ENCODE measurements around the gene B4GALT4. TPM values are rescaled to one million over a fixed set of nuclear protein-coding genes. Genes with fewer than 3 reads are reported as not detected.

The B4GALT4 gene
- total RNA-seq, 1 donor from 2014 or later, result 12.1 TPM

DNA sequence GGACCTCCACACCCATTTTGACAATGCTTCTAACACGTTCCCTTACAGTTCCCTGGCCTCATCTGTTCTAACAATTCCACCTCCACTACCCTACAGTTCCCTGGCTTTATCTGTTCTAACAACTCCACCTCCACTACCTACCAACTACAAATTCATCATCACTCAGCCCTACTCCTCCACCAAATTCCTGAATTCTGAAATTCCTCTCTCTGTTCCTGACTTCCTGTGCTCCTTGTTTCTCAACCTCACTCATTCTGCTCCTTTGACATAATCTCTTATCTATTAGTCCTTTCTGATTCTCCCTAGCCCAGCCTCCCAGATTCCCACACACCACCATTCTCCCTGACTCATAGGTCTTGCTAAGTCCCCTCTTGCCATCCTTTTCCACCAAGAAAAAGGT is 44.8 kb downstream of the B4GALT4 start:
- Mint-ChIP-seq H3K27me3 (ENCODE audit: low read depth) (peaks cover 4% of the 10 kb centered on the region), H3K9me3 (no peaks in the 10 kb centered on the region), H3K4me1 (no peaks in the 10 kb centered on the region), H3K27ac (ENCODE audit: unreplicated experiment) (no peak overlapping the region), H3K36me3 (ENCODE audit: low read depth) (no peaks in the 10 kb centered on the region), H3K4me3 (no peak overlapping the region)
- TF ChIP-seq, protein P1, sequence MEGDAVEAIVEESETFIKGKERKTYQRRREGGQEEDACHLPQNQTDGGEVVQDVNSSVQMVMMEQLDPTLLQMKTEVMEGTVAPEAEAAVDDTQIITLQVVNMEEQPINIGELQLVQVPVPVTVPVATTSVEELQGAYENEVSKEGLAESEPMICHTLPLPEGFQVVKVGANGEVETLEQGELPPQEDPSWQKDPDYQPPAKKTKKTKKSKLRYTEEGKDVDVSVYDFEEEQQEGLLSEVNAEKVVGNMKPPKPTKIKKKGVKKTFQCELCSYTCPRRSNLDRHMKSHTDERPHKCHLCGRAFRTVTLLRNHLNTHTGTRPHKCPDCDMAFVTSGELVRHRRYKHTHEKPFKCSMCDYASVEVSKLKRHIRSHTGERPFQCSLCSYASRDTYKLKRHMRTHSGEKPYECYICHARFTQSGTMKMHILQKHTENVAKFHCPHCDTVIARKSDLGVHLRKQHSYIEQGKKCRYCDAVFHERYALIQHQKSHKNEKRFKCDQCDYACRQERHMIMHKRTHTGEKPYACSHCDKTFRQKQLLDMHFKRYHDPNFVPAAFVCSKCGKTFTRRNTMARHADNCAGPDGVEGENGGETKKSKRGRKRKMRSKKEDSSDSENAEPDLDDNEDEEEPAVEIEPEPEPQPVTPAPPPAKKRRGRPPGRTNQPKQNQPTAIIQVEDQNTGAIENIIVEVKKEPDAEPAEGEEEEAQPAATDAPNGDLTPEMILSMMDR (conservative IDR thresholded peaks at IDR 0.05), result no peak
- DNase-seq (ENCODE audit: low read depth, low spot score), result no peak

DNA sequence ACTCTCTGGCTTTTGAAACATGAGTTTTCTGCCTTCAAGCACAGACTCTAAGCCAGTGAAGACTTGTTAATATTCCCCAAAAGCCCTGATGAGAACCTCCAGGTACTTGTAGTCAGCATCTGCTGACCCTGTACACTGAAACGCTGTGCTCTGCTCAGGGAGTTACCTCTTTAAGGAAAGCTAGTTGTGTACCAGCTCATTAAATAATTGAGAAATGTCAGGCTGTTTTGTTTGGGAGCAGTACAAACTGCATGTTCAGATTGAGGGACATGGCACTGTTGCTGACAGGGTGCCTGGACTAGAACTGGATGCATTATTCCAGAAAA is 45.6 kb downstream of the B4GALT4 start:
- no peaks in the 10 kb centered on the region for H3K9me3 Mint-ChIP-seq
- H3K4me1 Mint-ChIP-seq, result no peaks in the 10 kb centered on the region
- no peak overlapping the region for H3K4me3 Mint-ChIP-seq
- no peak for DNase-seq (ENCODE audit: low read depth, low spot score)
- no peaks in the 10 kb centered on the region for H3K36me3 Mint-ChIP-seq (ENCODE audit: low read depth)
- H3K27ac Mint-ChIP-seq (ENCODE audit: unreplicated experiment), result no peak overlapping the region
- TF ChIP-seq, protein P1 (conservative IDR thresholded peaks at IDR 0.05), result no peak
- peaks cover 4% of the 10 kb centered on the region for H3K27me3 Mint-ChIP-seq (ENCODE audit: low read depth)

DNA sequence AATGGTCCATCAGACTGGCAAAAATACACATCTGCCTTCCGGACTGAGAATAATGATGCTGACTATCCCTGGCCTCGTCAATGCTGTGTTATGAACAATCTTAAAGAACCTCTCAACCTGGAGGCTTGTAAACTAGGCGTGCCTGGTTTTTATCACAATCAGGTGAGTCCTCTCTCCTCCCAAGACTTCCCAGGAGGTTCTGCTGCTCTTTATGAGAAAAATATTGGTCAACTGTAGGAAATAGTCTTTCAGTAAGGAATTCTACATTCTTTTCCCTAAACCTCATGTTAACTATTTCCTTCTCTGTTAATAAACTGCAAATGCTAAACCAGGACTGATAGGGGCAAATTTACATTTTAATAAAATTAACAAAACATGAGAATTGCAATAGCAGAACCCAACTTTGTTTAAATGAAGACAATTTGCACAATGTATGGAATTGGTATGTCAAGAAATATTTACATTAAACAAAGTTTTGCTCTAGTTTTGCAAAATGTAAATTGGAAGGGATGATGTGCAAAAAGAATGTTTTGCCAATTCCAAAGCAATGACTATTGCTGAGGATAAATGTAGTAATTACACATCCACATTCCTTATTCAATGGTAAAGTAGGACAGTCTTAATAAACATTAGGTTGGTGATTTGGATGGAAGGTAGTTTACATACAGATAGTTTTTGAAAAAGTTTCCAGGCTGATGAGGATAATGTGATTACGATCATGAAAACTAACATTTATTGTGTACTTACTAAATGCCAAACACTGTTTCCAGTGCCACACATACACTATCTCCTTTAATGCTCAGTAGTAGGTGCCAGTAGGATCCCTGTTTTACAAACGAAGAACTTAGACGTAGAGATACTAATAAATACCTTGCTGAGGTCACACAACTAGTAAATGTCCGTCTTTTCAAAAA is 46.2 kb downstream of the B4GALT4 start:
- Mint-ChIP-seq H3K36me3 (ENCODE audit: low read depth) (no peaks in the 10 kb centered on the region), H3K27ac (ENCODE audit: unreplicated experiment) (no peak overlapping the region), H3K4me1 (no peaks in the 10 kb centered on the region), H3K9me3 (no peaks in the 10 kb centered on the region), H3K27me3 (ENCODE audit: low read depth) (peaks cover 4% of the 10 kb centered on the region), H3K4me3 (no peak overlapping the region)
- DNase-seq (ENCODE audit: low read depth, low spot score), result no peak
- TF ChIP-seq, protein P1 (conservative IDR thresholded peaks at IDR 0.05), result no peak

DNA sequence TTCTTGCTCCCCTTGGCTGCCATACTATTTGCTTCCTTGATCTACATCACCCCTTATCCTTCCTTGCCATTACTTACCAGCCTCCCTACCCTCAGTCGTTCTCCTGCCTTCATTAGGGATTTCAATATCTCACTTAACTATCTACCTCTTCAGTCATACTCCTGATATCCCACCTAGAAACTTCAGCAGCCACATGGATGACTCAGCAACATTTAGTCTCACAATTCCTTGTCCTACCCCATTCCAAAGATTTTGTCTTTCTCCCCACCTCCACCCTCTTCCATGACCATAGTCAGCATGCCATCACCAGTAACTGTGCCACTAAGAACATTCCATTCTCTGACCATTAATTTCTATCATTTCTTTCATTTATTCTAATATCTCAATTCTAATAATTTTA is 48.9 kb downstream of the B4GALT4 start:
- TF ChIP-seq, protein P1 (conservative IDR thresholded peaks at IDR 0.05), result no peak
- no peak for DNase-seq (ENCODE audit: low read depth, low spot score)
- Mint-ChIP-seq H3K36me3 (ENCODE audit: low read depth) (no peaks in the 10 kb centered on the region), H3K4me3 (no peak overlapping the region), H3K4me1 (no peaks in the 10 kb centered on the region), H3K27me3 (ENCODE audit: low read depth) (peaks cover 4% of the 10 kb centered on the region), H3K9me3 (no peaks in the 10 kb centered on the region), H3K27ac (ENCODE audit: unreplicated experiment) (no peak overlapping the region)

DNA sequence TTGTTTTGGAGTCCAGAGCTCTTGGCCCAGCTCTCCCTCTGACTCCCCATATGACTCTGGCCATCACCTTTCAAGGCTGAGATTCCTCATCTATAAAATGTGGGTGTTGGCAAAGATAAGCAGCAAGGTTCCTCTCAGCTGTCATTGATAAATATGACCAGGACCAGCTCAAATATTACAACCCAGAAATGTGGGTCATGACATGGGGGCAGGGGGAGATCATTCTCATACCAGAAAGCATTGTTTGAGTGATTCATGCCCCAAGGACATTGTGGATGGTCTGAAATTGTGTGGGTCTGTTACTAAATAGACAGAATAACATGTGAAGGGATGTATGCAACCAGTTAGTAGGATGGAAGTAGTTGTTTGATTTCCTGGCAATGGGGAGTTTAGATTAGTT is 53.4 kb downstream of the B4GALT4 start:
- Mint-ChIP-seq H3K27me3 (ENCODE audit: low read depth) (no peaks in the 10 kb centered on the region), H3K36me3 (ENCODE audit: low read depth) (no peaks in the 10 kb centered on the region), H3K27ac (ENCODE audit: unreplicated experiment) (no peak overlapping the region), H3K4me1 (no peaks in the 10 kb centered on the region), H3K9me3 (no peaks in the 10 kb centered on the region), H3K4me3 (no peak overlapping the region)
- TF ChIP-seq, protein P1 (conservative IDR thresholded peaks at IDR 0.05), result no peak
- no peak for DNase-seq (ENCODE audit: low read depth, low spot score)
